GM18858 (cell line): ENCODE data around the gene SIK1.
"Not testable (repeated sequence)": the region's sequence is repeated elsewhere in the genome, so short reads cannot be mapped to it uniquely, and the experiment has no call there.

Source experiments
- ATAC-seq: cut with Tn5 transposase; IDR thresholded peaks from one replicate; pipeline ENCODE4 v1.9.1; 2021; ENCODE audit not compliant: unreplicated experiment

The SIK1 gene

DNA sequence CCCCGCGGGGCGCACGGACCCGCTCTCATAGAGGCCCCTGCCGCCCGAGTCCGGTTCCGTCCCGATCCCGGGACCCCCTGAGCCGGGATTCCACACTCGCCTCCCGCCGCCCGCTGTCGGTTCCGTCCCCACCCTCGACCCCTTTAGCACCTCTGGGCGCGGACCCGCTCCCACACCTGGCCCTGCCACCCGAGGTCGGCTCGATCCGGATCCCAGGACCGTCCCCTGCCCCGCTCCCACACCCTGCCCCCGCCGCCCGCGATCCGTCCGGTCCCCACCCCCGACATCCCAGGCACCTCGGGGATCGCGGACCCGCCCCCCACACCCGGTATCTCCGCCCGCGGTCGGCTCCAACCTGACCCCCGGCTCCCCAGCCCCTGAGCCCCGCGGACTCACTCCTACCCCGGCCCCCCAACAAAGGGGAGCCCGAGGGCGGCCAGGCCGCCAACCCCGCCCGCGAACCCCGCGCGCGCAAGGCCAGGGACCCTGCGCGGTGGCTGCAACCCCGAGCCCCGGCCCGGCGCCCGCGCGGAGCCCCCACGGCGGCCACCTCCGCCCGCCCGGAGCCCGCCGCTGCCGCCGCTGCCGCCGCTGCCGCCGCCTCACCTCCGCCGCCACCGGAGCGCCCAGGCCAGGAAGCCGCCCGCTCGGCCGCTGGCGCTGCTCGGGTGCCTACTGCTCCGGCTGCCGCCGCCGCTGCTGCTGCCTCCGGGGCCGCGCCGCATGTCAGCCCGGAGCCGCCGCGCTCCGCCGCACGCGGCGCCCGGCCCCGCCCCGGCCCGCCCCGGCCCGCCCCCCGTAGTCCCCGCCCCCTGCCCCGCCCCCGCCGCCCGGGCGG is at the start of gene SIK1:
Gene SIK1, minus strand, starts transcription at position 728 of the 838 bp plus-strand sequence. CDS start 953 bp downstream, outside the sequence.
- not testable (repeated sequence) for ATAC-seq

DNA sequence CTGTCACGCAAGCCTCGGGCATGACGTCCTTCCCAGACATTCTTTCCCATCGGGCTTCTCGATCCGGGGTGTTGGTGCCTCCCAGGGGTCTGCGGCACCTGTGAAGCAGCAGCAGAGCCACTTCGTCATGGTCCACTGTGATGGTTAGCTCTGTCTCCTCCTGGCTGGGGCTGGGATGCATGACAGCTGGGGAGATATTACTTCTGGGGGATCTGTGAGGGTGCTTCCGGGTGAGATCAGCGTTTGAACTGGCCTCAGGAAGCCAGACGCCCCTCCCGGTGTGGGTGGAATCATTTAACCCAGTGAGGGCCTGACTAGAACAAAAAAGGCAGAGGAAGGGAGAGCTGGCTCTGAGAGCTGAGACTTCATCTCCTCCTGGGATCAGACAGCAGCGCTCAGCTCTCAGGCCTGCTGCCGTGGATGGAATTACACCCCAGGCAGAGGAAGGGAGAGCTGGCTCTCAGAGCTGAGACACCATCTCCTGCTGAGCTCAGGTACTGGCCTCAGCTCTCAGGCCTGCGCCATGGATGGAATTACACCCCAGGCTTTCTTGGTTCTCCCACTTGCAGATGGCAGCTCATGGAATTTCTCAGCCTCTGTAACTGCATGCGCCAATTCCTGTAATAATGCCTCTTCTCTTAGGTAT is 44.8 kb upstream of the SIK1 start:
- ATAC-seq, result not testable (repeated sequence)

DNA sequence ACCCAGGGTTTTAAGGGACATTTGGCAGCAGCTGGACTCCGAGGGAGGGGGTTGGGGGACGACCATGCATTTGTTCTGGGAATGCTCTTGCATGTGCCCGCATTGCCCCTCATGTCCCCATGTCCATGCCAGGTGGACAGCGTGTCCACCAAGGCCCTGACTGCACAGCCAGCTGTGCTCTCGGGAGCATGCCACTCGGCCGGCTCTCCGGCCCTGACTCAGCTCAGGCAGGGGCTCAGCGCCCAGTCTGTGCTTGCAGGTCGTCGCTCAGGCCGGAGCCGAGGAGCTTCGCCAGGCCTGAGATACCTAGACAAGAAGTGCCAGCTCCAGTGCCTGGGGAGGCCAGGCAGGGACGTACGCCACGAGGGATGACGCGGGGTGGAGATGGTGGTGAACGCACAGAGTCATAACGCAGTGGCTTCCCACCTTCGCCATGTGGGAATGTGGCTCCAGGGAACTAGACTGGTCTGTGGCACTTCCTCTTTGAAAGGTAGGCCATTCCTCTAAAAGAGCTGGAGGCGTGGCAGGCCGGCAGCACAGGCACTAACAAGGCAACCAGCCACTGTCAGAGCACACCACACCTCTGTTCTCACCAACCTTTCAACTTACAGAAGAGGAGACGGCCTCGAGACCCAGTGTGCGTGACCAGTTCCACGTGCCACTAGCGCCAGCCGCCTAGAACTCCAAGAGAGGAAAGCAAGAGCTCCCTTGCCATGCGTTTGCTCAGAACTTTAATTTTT is 43.0 kb upstream of the SIK1 start:
- ATAC-seq, result not testable (repeated sequence)

DNA sequence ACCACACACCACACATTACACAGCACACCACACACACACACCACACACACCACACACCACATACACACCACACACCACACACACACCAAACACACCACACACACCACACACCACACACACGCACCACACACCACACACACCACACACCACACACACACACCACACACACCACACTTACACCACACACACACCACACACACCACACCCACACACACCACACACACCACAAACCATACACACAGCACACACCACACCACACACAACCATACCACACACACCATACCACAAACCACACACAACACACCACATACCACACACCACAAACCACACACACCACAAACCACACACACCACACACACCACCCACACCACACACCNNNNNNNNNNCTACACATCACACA is 40.9 kb upstream of the SIK1 start:
- no peak for ATAC-seq

DNA sequence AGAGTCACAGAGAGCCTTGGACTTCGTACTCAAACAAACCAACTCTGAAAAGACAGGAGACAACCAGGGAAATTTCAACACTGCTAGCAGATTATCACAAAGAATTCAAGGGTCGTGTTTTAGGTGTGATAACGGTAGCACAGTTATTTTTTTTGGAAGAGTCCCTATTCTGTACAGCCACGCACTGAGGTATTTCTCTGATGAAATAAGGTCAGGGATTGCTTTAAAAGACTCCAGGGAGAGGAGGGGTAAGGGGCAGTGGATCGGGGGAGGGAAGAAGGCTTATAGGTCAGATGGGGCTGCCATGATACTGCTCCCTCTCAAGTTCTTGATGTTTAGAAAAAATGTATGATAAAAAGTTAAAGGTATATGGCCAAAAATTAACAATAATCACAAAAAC is 38.2 kb upstream of the SIK1 start:
- not testable (repeated sequence) for ATAC-seq

DNA sequence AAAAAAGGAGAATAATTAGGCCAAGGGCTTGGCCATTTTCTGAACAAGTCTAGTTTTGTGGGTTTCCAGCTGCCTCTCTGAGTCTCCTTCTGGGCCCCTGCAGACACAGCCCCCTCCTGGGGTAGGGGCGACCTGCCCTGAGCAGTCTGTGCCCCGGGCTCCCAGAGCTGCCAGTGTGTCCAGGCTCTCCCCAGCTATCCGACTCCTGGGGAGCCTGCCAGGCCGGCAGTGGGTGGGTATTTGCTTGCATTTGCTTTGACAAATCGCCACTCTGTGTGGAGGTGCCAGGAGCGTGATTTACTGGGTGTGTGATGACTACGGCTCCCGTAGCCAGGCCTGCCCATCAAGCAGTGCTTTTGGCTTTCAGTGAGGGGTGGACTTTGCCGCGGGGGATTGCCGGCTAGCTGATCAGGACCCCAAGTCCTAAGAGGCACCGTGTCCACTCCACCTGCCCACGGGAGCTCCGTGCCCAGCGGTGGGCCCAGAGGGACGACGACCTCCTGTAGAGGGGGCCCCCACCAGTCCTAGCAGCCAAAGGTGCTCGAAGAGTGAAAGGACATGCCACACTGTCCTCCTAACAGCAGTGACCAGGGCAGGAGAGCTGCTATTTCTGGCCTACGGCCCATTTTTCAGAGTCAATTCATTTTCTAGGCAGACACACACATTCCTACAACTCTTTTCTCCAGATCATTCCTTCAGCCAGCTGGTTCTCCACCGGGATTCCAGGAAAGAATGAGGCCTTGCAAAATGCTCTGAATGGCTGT is 36.7 kb upstream of the SIK1 start:
- not testable (repeated sequence) for ATAC-seq

DNA sequence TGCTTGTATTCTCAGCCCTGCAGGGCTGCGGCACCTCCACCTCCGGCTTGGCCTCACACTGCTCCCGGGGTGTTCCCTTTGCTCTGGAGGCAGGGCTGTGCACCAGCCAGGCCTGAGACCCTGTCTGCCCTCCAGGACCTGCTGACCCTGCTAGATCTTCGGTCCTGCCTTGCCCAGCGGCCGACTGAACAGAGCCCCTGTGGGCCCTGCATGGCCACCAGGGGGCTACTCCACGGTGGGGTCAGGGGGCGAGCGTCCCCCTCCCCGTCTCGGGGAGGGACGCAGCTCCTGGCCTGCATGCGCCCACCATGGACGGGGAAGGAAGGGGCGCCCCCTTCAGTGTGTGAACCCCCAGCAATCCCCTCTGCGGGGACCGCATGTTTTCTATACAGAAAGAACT is 36.0 kb upstream of the SIK1 start:
- ATAC-seq, result not testable (repeated sequence)

DNA sequence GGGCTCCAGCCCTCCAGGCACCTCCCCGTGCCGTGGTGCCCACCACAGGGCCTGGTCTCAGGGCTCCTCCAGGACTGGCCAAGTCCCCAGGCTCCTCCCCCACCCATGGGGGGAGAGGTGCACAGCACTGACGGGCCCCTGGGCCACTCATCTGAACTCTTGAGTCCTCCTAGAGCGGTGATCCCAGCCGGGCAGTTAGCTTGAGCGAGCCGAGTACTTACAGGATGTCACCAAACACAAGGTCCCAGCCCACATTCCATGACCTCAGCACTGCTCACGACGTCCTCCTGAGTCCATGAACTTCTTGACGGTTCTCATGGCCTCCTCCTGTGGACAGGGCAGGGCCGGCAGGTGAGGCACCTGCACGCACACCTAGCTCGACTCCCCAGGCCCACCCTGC is 33.5 kb upstream of the SIK1 start:
- ATAC-seq, result not testable (repeated sequence)

DNA sequence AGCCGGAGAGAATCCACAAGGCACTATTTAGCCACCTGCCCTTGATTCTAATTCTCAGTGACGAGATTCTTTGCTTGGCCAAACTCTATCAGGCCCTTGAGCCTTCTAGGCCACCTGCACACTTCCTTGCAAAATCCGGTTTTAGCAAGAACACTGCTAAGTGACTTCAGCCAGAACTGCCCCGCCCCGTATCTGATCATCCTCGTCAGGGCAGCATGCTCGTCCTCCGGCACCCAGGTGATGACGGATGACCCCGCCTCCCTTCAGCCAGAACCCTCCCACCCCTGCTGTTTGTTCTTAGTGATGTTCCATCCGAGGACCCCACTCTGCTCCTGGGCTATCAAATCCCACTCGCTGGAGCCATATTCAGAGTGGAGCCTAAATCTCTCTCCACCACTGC is 32.1 kb upstream of the SIK1 start:
- not testable (repeated sequence) for ATAC-seq

DNA sequence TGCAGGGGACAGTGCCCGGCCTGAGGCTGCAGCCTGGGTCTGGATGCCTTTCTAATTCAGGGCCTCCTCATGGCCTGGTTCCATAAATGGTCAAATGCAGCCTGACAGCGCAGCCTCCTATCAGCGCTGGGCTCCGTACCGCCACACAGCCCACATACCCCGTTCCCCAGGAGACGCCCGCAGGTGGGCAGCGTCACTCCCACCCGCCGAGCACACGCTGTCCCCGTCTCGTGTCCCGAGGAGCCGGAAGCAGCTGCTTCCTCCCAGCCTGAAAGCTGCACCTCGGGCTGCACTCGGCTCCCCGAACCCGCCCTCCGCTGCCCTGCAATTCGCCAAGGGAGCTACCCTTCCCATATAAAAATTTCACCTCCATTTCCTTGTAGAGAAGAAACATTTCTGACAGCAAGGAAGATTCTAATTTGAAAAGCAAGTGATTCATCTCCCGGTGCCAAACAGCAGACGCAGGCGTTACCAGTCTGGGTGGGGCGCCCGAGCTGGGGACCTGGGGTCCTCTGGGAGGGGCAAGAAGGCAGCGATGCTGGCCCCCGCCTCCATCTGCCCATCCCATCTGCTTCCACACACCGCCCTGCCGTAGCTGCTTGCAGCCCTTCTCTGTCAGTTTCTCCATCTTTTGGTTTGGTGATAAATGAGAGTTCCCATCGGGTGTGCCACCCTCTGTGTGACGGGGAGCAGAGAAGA is 29.8 kb upstream of the SIK1 start:
- not testable (repeated sequence) for ATAC-seq

DNA sequence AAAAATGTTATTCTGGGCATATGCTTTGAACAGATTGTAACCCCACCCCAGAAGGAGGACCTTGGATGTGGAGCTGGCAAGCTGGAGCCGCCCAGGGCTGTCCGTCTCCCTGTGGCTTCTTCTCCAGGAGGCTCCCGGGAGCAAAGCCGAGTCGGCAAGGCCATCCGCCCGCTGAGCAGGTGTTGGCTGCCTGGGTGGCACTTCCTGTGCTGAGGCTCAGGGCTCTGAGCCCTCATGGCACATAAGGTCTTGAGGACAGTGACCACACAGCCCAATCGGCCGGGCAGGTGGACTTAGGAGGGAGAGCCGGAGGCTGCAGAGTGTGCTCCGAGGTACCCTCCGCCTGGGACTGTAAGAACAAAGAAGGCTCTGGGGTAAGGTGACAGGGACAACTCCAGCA is 28.8 kb upstream of the SIK1 start:
- not testable (repeated sequence) for ATAC-seq

DNA sequence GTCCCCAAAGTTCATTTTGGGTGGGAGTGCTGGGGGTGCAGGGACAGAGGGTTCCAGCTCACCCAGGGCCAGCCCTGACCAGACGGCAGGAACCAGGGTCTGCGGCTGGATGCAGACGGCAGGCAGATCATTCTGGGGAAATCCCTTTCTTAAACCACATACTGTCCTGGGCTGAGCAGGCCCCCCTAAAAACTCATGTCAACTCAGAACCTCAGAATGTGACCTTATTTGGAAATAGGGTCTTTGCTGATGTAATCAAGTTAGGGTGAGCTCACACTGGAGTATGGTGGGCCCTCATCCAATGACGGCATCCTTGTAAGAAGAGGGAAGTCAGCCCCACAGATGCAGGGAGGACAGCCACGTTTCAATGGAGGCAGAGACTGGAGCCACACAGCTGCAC is 27.2 kb upstream of the SIK1 start:
- not testable (repeated sequence) for ATAC-seq

DNA sequence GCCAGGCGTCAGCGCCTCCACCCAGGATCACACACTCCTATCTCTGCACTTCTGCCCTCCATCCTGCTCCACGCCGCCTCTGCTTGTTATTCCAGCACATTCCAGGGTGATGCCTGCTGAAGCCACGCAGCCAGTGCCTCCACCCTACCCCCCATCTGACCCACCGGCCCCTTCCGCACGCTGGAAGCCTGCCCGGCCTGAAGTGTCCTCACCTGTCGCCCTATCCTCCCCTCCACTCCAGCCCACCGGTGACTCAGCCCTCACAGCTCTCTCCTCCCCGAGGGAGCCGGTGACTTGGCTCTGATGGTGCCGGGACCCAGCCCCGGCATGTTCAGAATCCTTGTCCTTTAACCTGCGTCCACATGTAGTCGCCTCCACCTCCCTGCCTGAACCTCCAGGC is 24.9 kb upstream of the SIK1 start:
- ATAC-seq, result not testable (repeated sequence)

DNA sequence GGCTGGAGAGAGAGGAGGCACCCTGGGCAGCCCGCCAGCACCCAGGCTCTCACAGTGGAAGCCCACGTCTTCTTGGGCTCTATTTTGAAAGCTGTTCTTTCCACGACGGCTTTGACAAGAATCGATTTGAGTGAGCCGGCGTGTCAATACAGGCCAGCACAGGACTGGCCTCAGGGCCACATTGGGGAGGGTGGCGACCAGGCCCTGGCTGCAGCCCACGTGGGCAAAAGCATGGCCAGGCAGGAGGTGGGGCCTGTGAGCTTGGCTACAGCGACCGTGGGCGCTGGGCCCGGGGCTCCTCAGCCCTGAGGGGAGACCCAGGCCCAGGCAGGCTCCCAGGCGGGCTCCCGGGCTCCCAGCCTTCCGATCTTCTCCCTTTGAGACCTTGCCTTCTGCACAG is 23.4 kb upstream of the SIK1 start:
- ATAC-seq, result not testable (repeated sequence)

DNA sequence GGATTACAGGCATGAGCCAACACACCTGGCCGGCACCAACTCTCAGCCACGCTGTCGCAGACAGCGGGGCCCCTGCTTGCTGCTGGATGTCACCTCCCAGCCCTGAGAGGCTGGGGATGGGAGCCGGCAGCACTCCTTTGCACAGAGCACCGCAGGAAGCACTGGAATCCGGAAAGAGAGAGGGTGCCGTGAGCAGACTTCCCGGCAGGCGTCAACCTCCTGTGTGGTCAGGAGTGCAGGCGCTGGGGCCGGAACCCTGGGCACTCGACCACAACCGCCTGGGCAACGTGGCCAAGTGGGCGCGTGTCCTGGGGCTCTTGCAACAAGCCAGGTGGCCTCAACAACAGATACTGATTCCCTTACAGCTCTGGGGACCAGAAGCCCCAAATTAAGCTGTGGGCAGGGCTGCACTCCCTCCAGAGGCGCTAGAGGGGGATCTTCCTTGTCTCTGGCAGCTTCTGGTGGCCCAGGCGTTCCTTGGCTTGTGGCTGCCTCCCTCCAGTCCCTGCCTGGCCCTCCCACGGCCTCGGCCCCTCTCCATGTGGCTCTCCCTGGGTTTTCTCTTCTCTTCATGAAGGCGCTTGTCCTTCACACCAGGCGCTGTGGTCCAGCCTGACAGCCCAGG is 20.5 kb upstream of the SIK1 start:
- ATAC-seq, result not testable (repeated sequence)

DNA sequence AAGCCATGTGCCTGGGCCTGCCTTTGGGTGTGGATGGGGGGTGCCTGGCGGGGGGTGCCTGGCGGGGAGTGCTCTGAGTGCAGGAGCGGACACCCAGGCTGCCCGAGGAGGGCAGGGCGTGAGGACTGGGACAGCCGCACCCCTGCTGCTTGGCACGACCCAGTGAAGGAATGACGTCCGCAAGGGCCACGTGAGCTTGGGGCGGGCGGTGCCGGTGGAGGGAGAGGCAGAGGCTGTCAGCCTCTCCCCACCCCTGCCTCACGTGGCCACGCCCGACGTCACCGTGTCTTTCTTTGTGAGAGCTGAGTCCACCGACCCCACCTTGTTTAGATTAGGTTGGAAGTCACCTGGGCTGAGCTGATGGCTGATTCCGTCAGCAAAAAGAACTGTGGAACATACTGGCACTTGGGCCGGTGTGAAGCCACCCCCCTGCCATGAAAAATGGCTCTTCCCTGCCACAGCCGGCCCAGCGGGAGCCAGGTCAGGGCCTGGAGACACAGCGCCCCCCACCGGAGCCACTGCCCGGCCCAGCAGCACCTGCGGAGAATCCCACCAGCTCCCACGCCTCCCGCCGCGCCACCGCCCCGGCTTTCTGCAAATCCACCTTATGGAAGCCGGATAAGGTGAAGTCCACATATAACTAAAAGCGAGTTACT is 19.5 kb upstream of the SIK1 start:
- ATAC-seq, result not testable (repeated sequence)

DNA sequence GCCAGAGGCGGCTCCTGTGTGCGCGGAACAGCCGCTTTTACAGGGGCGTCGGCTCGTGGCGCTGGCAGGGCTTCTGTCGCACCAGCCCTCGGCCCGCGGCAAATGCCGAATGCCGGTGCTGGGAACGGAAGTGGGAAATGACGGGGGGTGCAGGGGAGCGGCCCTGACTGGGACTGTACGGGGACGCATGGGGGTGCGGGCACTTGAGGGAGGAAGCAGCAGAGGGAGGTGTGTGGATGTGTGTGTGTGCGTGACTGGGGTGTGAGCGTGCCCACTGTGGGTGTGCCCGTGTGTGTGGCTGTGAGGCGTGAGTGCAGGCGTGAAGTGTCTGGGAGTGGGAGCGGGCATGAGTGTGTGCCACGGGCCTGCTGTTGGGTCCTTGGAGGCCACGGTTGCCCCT is 17.6 kb upstream of the SIK1 start:
- ATAC-seq, result not testable (repeated sequence)

DNA sequence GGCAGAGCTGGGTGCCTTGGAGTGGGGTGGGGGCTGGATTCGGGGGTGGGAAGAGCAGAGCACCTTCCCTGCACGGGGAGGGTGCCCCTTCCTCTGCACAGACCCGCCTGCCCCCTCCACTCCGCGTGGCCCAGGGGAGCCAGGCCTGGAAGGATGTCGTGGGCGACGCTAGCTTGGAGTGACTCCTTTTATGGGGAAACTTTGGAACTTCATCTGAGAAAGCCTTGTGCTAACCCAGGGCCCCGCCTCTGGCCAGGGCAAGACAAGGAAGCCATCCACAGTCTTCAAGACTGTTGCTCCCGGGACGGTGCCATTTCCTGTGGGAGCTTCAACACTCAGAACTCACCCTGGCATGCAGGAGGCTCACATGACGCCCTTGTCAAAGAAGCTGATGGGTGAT is 15.6 kb upstream of the SIK1 start:
- ATAC-seq, result not testable (repeated sequence)
